Measurements from ENCODE around the gene SLIT3. TPM values are rescaled to one million over a fixed set of nuclear protein-coding genes. Genes with fewer than 3 reads are reported as not detected.

SLIT3 gene
- total RNA-seq, 1 experiment from 2014 or later: not detected

- Histone ChIP-seq H3K36me3 (ENCODE audit: insufficient read depth, low read length) (no peaks in the 10 kb centered on the region), H3K4me1 (ENCODE audit: low read length) (no peaks in the 10 kb centered on the region), H3K9me2 (replicated peaks; ENCODE audit: insufficient read depth, low read length) (no peaks in the 10 kb centered on the region), H3K4me3 (ENCODE audit: low read length) (no peak overlapping the region), H4K20me1 (ENCODE audit: insufficient read depth, low read depth, low read length) (no peaks in the 10 kb centered on the region), H2AFZ (ENCODE audit: low read length) (no peak overlapping the region), H3K9me3 (ENCODE audit: low read length) (no peaks in the 10 kb centered on the region), H3K4me2 (ENCODE audit: low read depth, low read length, poor library complexity, severe bottlenecking) (no peak overlapping the region), H3K27me3 (ENCODE audit: low read length) (no peaks in the 10 kb centered on the region), H3K79me2 (ENCODE audit: low read length) (no peaks in the 10 kb centered on the region), H3K9ac (ENCODE audit: low read length) (no peak overlapping the region), H3K27ac (ENCODE audit: low read length) (no peak overlapping the region)
- no peak for DNase-seq
Measured at GRCh38 chr5:168971100-168971499, 329.8 kb downstream of the SLIT3 start.

- DNase-seq: no peak
- Histone ChIP-seq H3K9ac (ENCODE audit: low read length) (no peak overlapping the region), H2AFZ (ENCODE audit: low read length) (no peak overlapping the region)
Measured at GRCh38 chr5:168969326-168969886, 331.5 kb downstream of the SLIT3 start.

GRCh38 chr5:168967882-168968620 is 332.9 kb downstream of the SLIT3 start:
- Histone ChIP-seq H3K4me1 (ENCODE audit: low read length) (no peaks in the 10 kb centered on the region), H4K20me1 (ENCODE audit: insufficient read depth, low read depth, low read length) (no peaks in the 10 kb centered on the region), H3K9me2 (replicated peaks; ENCODE audit: insufficient read depth, low read length) (no peaks in the 10 kb centered on the region), H3K79me2 (ENCODE audit: low read length) (no peaks in the 10 kb centered on the region), H3K36me3 (ENCODE audit: insufficient read depth, low read length) (no peaks in the 10 kb centered on the region), H3K27me3 (ENCODE audit: low read length) (no peaks in the 10 kb centered on the region), H3K4me3 (ENCODE audit: low read length) (no peak overlapping the region), H3K27ac (ENCODE audit: low read length) (no peak overlapping the region), H2AFZ (ENCODE audit: low read length) (no peak overlapping the region), H3K9ac (ENCODE audit: low read length) (no peak overlapping the region), H3K4me2 (ENCODE audit: low read depth, low read length, poor library complexity, severe bottlenecking) (no peak overlapping the region), H3K9me3 (ENCODE audit: low read length) (no peaks in the 10 kb centered on the region)
- DNase-seq: no peak

More at GRCh38 chr5:168969326-168969886, 331.5 kb downstream of the SLIT3 start:
- Histone ChIP-seq H3K9me3 (ENCODE audit: low read length) (no peaks in the 10 kb centered on the region), H3K36me3 (ENCODE audit: insufficient read depth, low read length) (no peaks in the 10 kb centered on the region), H3K4me1 (ENCODE audit: low read length) (no peaks in the 10 kb centered on the region), H3K27ac (ENCODE audit: low read length) (no peak overlapping the region), H3K4me3 (ENCODE audit: low read length) (no peak overlapping the region), H4K20me1 (ENCODE audit: insufficient read depth, low read depth, low read length) (no peaks in the 10 kb centered on the region), H3K27me3 (ENCODE audit: low read length) (no peaks in the 10 kb centered on the region), H3K79me2 (ENCODE audit: low read length) (no peaks in the 10 kb centered on the region), H3K4me2 (ENCODE audit: low read depth, low read length, poor library complexity, severe bottlenecking) (no peak overlapping the region), H3K9me2 (replicated peaks; ENCODE audit: insufficient read depth, low read length) (no peaks in the 10 kb centered on the region)

GRCh38 chr5:168965638-168966037 is 335.3 kb downstream of the SLIT3 start:
- Histone ChIP-seq H3K9me2 (replicated peaks; ENCODE audit: insufficient read depth, low read length) (no peaks in the 10 kb centered on the region), H3K4me1 (ENCODE audit: low read length) (no peaks in the 10 kb centered on the region), H3K4me2 (ENCODE audit: low read depth, low read length, poor library complexity, severe bottlenecking) (no peak overlapping the region), H3K27ac (ENCODE audit: low read length) (no peak overlapping the region), H4K20me1 (ENCODE audit: insufficient read depth, low read depth, low read length) (no peaks in the 10 kb centered on the region), H3K79me2 (ENCODE audit: low read length) (no peaks in the 10 kb centered on the region), H3K9me3 (ENCODE audit: low read length) (no peaks in the 10 kb centered on the region), H3K36me3 (ENCODE audit: insufficient read depth, low read length) (no peaks in the 10 kb centered on the region), H2AFZ (ENCODE audit: low read length) (no peak overlapping the region), H3K9ac (ENCODE audit: low read length) (no peak overlapping the region), H3K27me3 (ENCODE audit: low read length) (no peaks in the 10 kb centered on the region), H3K4me3 (ENCODE audit: low read length) (no peak overlapping the region)
- no peak for DNase-seq

DNA sequence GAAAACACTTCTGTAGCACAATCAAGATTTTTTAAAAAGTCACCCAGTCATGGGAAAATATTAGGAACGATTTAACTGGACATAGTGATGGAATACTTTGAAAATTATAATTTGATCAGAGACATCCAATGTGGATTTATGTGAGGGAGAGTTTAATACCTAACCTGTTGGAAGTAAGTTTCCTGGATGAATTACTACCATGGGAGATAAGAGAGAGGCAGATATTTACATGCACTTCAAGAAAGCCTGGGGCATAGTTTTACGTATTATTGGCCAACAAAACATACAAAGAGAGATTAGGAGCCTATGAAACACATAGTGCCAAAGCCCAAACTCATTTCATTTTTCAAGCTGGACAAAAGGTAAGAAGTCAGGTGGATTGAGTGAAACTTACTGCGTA is 336.8 kb downstream of the SLIT3 start:
- Histone ChIP-seq H3K9me2 (replicated peaks; ENCODE audit: insufficient read depth, low read length) (no peaks in the 10 kb centered on the region), H3K4me3 (ENCODE audit: low read length) (no peak overlapping the region), H2AFZ (ENCODE audit: low read length) (no peak overlapping the region), H4K20me1 (ENCODE audit: insufficient read depth, low read depth, low read length) (no peaks in the 10 kb centered on the region), H3K79me2 (ENCODE audit: low read length) (no peaks in the 10 kb centered on the region), H3K36me3 (ENCODE audit: insufficient read depth, low read length) (no peaks in the 10 kb centered on the region), H3K4me1 (ENCODE audit: low read length) (no peaks in the 10 kb centered on the region), H3K27me3 (ENCODE audit: low read length) (no peaks in the 10 kb centered on the region), H3K9ac (ENCODE audit: low read length) (no peak overlapping the region), H3K27ac (ENCODE audit: low read length) (no peak overlapping the region), H3K4me2 (ENCODE audit: low read depth, low read length, poor library complexity, severe bottlenecking) (no peak overlapping the region), H3K9me3 (ENCODE audit: low read length) (no peaks in the 10 kb centered on the region)
- DNase-seq: no peak

DNA sequence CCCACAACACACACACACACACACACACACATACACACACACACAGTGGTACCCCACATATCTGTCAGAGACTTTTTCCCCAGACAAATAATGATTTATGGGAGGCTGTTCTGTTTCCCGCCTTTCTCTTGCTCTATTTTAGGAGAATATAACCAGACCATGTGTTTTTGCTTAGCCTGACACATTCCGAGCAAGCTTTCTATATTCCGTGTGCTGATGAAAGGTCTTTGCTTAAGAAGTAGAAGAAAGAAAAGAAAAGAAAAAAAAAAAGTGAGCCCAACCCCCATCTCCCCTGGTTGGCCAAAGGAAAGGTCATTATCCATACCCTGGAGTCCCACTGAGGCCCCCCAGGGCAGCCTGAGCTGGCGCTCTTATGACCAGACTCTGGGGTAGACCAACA is 338.6 kb downstream of the SLIT3 start:
- H3K4me1 ChIP-seq (ENCODE audit: low read length): no peaks in the 10 kb centered on the region
- no peaks in the 10 kb centered on the region for H3K9me2 ChIP-seq (replicated peaks; ENCODE audit: insufficient read depth, low read length)
- H3K4me3 ChIP-seq (ENCODE audit: low read length): no peak overlapping the region
- H3K9me3 ChIP-seq (ENCODE audit: low read length): no peaks in the 10 kb centered on the region
- no peak for DNase-seq
- H3K79me2 ChIP-seq (ENCODE audit: low read length): no peaks in the 10 kb centered on the region
- H3K9ac ChIP-seq (ENCODE audit: low read length): no peak overlapping the region
- H3K36me3 ChIP-seq (ENCODE audit: insufficient read depth, low read length): no peaks in the 10 kb centered on the region
- H2AFZ ChIP-seq (ENCODE audit: low read length): no peak overlapping the region
- H3K4me2 ChIP-seq (ENCODE audit: low read depth, low read length, poor library complexity, severe bottlenecking): no peak overlapping the region
- no peak overlapping the region for H3K27ac ChIP-seq (ENCODE audit: low read length)
- H3K27me3 ChIP-seq (ENCODE audit: low read length): no peaks in the 10 kb centered on the region
- no peaks in the 10 kb centered on the region for H4K20me1 ChIP-seq (ENCODE audit: insufficient read depth, low read depth, low read length)

GRCh38 chr5:168961681-168962080 is 339.3 kb downstream of the SLIT3 start:
- Histone ChIP-seq H3K4me1 (ENCODE audit: low read length) (no peaks in the 10 kb centered on the region), H3K27ac (ENCODE audit: low read length) (no peak overlapping the region), H3K9me3 (ENCODE audit: low read length) (no peaks in the 10 kb centered on the region), H3K4me3 (ENCODE audit: low read length) (no peak overlapping the region), H3K36me3 (ENCODE audit: insufficient read depth, low read length) (no peaks in the 10 kb centered on the region), H3K9me2 (replicated peaks; ENCODE audit: insufficient read depth, low read length) (no peaks in the 10 kb centered on the region), H3K79me2 (ENCODE audit: low read length) (no peaks in the 10 kb centered on the region), H2AFZ (ENCODE audit: low read length) (no peak overlapping the region), H3K27me3 (ENCODE audit: low read length) (no peaks in the 10 kb centered on the region), H4K20me1 (ENCODE audit: insufficient read depth, low read depth, low read length) (no peaks in the 10 kb centered on the region), H3K4me2 (ENCODE audit: low read depth, low read length, poor library complexity, severe bottlenecking) (no peak overlapping the region), H3K9ac (ENCODE audit: low read length) (no peak overlapping the region)
- DNase-seq: no peak

GRCh38 chr5:168960497-168960896 is 340.4 kb downstream of the SLIT3 start:
- Histone ChIP-seq H3K36me3 (ENCODE audit: insufficient read depth, low read length) (no peaks in the 10 kb centered on the region), H3K9me2 (replicated peaks; ENCODE audit: insufficient read depth, low read length) (no peaks in the 10 kb centered on the region), H3K27me3 (ENCODE audit: low read length) (no peaks in the 10 kb centered on the region), H3K4me3 (ENCODE audit: low read length) (no peak overlapping the region), H3K4me1 (ENCODE audit: low read length) (no peaks in the 10 kb centered on the region), H2AFZ (ENCODE audit: low read length) (no peak overlapping the region), H3K4me2 (ENCODE audit: low read depth, low read length, poor library complexity, severe bottlenecking) (no peak overlapping the region), H3K9ac (ENCODE audit: low read length) (no peak overlapping the region), H3K79me2 (ENCODE audit: low read length) (no peaks in the 10 kb centered on the region), H4K20me1 (ENCODE audit: insufficient read depth, low read depth, low read length) (no peaks in the 10 kb centered on the region), H3K9me3 (ENCODE audit: low read length) (no peaks in the 10 kb centered on the region), H3K27ac (ENCODE audit: low read length) (no peak overlapping the region)
- DNase-seq: no peak

Measured in Karpas-422 (cell line).